ENCODE data around the gene RAB19.

- no peak for TF ChIP-seq CTCF (IDR thresholded peaks at IDR 0.05; ENCODE audit: poor library complexity, severe bottlenecking)
- TF ChIP-seq MXI1 (conservative IDR thresholded peaks at IDR 0.05; ENCODE audit: poor library complexity, severe bottlenecking) = no peak
- no peak for TF ChIP-seq EP300 (conservative IDR thresholded peaks at IDR 0.05; ENCODE audit: poor library complexity, severe bottlenecking)
- TF ChIP-seq REST (IDR thresholded peaks at IDR 0.05; ENCODE audit: borderline replicate concordance) = no peak
These were observed 45.3 kb upstream of the RAB19 start for GRCh38 chr7:140358412-140359051.
